Right ventricle myocardium inferior (tissue), 1 donor: ENCODE results near the gene DNAH11. TPM values are rescaled to one million over a fixed set of nuclear protein-coding genes. Genes with fewer than 3 reads are reported as not detected.
"Not testable (repeated sequence)": the region's sequence is repeated elsewhere in the genome, so short reads cannot be mapped to it uniquely, and the experiment has no call there.

Experiments
- ATAC-seq: fragments of 200-7000 bp; cut with Tn5 transposase; one replicate; pipeline ENCODE4 v1.9.1; 2020; ENCODE audit warnings: mild to moderate bottlenecking, moderate library complexity
- DNase-seq: peaks from one replicate; pipeline ENCODE4 v3.0.0; 2021; ENCODE audit errors: missing footprints
- intact Hi-C: fragments of 100-400 bp; cut with DNase I; formaldehyde crosslinking; loops from one replicate; pipeline ENCODE4 v1.11.0; 2022
- total RNA-seq: library from RNA; stranded (reverse); fragmentation: NEBNext Ultra II Directional; extraction: Animal tissue kit (Norgen Biotek cat#: 25700); gene quantifications from one replicate; pipeline ENCODE4 v1.2.1, GENCODE V29; 2021
- donor health status: DM: no; HTN: yes; CAD: no; lungs with severe emphysema.

DNAH11 gene
- total RNA-seq, 1 donor from 2014 or later = 0.08 TPM

DNA sequence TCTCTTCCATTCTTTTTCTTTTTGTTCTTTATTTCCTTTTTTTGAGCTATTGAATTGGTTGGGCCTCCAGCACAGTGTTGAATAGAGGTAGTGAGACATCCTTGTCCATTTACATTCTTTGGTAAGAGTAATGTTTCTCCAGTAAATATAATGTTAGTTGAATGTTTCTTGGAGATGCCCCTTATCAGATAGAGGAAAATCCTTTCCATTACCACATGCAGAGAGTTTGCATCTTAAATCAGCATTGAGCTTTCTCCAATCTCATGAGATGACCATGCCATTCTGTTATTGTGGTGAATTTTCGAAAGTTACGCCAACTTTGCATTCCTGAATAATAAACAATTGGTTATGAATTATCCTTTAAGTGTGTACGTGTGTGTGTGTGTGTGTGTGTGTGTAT is 127.7 kb downstream of the DNAH11 start:
- intact Hi-C loops = no loop called here
- DNase-seq (no peak), ATAC-seq (no peak)

- intact Hi-C loops = no loop called here
- ATAC-seq = no peak
- no peak for DNase-seq
Observed at GRCh38 chr7:21671859-21672258, 129.0 kb downstream of the DNAH11 start.

DNA sequence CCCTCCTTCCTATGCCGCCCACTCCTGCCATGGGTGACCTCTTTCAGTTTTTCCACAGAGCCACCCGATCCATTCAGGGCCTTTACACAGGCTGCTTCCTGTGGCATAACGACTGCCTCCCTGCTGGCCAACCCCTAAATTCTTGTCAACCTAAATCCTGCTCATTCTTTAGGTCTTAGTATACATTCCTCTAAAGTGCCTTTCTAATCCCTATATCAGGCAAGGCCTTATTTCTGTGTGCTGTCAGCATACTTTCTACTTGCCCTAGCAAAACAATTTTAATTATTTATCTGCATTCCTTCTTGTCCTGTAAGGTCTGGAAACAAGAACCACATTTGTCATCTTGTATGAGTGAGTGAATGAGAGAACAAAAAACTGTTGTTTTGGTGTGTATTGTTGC is 132.4 kb downstream of the DNAH11 start:
- DNase-seq (no peak), ATAC-seq (no peak)
- intact Hi-C loops = no loop called here

DNA sequence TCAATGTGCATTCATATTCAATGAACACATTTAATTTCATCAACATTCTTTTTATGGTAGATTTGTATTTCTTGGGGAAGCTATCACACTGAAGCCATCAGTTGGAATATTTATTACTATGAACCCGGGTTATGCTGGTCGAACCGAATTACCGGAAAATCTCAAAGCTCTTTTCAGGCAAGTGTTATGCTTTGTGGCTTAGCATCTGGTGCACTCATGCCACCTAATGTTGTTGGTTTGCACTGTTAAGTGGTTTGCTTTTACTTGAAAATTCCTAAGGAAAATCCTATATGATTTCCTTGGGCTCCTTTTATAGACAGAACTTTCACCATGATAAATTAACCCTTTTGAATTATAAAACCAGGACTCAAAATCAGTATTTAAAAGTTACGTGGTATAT is 147.9 kb downstream of the DNAH11 start:
- intact Hi-C loops = no loop called here
- ATAC-seq = no peak
- DNase-seq = no peak

DNA sequence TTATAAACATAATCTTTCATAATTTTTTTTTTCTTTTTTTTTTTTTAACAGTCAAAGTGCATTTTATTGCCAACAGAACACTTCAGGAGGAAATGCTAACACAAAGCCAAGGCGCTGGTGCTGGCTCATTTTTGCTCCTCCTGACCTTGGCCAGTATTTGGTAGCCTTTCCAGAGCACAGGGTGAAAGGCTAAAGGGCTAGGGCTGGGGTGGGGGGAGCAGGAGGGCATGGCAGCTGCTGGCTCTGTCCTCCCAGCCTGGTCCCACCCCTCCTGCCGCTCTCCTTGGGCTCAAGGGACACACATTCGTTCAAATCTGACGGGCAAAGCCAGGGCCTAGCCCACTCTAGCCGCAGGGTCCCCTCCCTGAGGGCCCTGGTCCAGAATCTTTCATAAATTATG is 148.3 kb downstream of the DNAH11 start:
- ATAC-seq, DNase-seq, intact Hi-C loops: not testable (repeated sequence)

- ATAC-seq, DNase-seq, intact Hi-C loops: not testable (repeated sequence)
Observed at GRCh38 chr7:21700587-21700986, 157.7 kb downstream of the DNAH11 start.

GRCh38 chr7:21702303-21702702 is 159.5 kb downstream of the DNAH11 start:
- no peak for DNase-seq
- no peak for ATAC-seq
- intact Hi-C loops = no loop called here

- ATAC-seq (no peak), DNase-seq (peak; percentile 42)
- intact Hi-C loops = no loop called here
Observed at GRCh38 chr7:21704359-21704758, 161.5 kb downstream of the DNAH11 start.

DNA sequence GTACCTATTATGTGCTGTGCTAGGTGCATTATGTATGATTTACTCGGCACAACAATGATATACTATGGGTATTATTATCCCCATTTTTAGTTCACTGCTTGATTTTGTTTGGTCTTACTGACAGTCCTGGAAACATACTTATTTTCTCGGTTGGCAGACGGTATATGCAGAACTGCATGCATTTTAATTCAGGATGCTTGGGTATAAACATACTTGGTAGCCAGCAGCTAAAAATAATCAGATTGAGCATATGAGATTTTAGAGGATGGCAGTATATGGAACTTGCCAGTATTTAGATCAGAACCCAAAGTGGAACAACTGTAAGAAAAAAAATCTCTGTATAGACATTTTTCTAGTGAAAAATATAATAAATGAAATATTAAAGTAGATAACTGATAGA is 163.3 kb downstream of the DNAH11 start:
- DNase-seq (no peak), ATAC-seq (no peak)
- intact Hi-C loops = no loop called here

- intact Hi-C loops = no loop called here
- no peak for ATAC-seq
- DNase-seq = no peak
Observed at GRCh38 chr7:21707566-21707965, 164.7 kb downstream of the DNAH11 start.

DNA sequence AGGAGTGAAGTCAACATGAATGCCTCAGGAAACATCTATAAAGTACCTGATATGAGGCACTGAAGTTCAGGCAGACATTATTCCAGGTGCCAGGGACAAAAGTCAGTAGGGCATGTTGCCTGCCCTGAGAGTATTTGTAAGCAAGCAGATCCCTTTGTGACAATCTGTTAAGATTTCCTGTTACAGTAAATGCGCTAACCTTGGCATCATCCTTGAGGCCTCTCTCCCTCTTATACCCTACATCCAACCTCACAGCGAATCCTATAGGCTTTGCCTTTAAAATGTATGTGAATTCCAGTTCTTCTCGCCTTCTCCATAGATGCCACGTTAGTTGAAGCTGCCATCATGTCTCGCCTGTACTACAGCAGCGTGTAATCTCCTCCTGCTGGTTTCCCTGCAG is 165.3 kb downstream of the DNAH11 start:
- DNase-seq (no peak), ATAC-seq (no peak)
- intact Hi-C loops = no loop called here

DNA sequence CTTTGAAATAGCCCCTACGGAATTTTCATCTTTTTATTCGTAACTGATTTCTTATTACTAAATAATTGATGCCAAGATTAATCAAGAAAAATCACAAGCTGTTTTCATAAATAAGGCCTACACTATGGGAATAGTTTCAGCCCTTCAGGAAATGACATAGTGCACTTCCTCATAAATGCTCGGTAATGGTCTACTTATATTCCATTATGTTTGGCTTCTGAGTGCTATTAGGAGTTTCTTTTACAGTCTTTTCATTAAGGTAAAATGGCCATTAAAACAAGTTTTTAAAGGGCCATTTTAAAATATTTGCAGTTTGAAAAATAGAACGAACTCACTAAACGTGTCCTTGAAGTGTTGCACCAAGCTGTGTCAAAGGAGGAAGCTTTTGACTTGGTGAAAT is 174.5 kb downstream of the DNAH11 start:
- ATAC-seq (no peak), DNase-seq (no peak)
- intact Hi-C loops = no loop called here

DNA sequence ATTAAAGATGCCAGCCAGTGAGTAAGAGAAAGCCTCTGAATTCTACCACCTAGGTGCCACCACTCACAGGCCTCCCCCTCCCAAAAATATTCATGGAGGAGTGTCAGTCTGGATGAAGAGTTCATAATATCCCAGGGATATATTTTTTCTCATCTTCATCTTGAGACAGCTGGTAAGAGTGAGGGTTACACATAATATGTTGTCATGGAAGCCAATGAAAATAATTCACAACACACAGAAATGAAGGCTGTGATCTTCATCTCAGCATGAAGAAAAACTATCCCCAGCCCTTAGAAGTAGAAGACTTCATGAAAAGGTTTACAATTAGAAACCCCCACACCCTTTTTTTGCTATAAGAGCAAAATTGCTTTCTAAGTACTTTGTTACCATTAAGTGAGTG is 175.6 kb downstream of the DNAH11 start:
- DNase-seq (no peak), ATAC-seq (no peak)
- intact Hi-C loops = no loop called here

GRCh38 chr7:21719846-21720245 is 177.0 kb downstream of the DNAH11 start:
- no peak for ATAC-seq
- intact Hi-C loops = no loop called here
- DNase-seq = no peak

DNA sequence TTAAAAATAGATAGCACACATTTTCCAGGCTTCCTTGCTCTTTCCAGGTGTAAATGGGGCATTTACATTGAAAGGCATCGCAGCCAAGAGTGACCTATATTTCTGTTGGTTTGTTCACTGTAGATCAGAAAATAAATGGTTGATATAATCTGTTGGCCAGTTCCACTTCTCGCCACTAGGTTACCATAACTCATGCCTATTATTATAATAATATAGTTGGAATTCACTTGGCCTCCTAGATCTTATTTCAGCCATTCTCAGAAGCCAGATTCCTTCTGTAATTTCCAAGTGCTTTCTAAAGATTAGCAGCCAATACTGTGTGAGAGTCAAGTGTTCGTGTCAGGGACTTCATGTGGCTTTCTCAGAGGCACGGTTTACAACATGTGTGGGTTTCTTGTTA is 179.5 kb downstream of the DNAH11 start:
- ATAC-seq (no peak), DNase-seq (no peak)
- intact Hi-C loops = no loop called here

- DNase-seq (no peak), ATAC-seq (no peak)
- intact Hi-C loops = no loop called here
Observed at GRCh38 chr7:21724562-21724961, 181.7 kb downstream of the DNAH11 start.

- ATAC-seq = no peak
- intact Hi-C loops = no loop called here
- no peak for DNase-seq
Observed at GRCh38 chr7:21730399-21730798, 187.6 kb downstream of the DNAH11 start.

DNA sequence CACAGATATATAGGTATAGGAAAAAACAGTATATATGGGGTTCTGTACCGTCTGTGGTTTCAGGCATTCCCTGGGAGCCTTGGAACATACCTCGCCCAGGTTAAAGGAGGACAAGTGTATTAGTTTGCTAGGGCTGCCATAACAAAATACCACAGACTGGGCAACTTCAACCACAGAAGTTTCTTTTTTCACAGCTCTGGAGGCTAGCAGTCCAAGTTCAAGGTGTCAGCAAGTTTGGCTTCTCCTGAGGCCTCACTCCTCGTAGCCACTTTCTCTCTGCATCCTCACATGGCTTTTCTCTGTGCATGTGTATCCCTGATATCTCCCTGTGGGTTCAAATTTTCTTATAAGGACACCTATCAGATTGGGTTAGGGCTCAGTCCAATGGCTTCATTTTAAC is 189.1 kb downstream of the DNAH11 start:
- DNase-seq (no peak), ATAC-seq (no peak)
- intact Hi-C loops = no loop called here

DNA sequence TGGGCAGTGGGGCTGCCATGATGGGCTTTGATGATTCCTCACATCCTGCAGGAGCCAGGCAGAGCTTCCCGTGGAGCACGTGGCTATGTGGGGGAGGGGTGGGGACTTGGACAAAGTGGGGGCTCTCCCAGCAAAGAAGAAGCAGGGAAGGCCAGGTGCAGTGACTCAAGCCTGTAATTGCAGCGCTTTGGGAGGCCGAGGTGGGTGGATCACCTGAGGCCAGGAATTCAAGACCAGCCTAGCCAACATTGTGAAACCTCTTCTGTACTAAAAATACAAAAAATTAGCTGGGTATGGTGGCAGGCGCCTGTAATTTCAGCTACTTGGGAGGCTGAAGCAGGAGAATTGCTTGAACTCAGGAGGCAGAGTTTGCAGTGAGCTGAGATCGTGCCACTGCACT is 190.1 kb downstream of the DNAH11 start:
- intact Hi-C loops, ATAC-seq, DNase-seq: not testable (repeated sequence)

- intact Hi-C loops = no loop called here
- DNase-seq (no peak), ATAC-seq (no peak)
Observed at GRCh38 chr7:21733837-21734236, 191.0 kb downstream of the DNAH11 start.

- intact Hi-C loops = no loop called here
- ATAC-seq (no peak), DNase-seq (no peak)
Observed at GRCh38 chr7:21743493-21743892, 200.7 kb downstream of the DNAH11 start.

- intact Hi-C loops = no loop called here
Observed at GRCh38 chr7:21746949-21747348, 204.1 kb downstream of the DNAH11 start.

More at GRCh38 chr7:21746949-21747348, 204.1 kb downstream of the DNAH11 start:
- ATAC-seq (no peak), DNase-seq (no peak)
